Ascending aorta (tissue), 2 donors: Measurements from ENCODE around the gene ONECUT3. TPM values are rescaled to one million over a fixed set of nuclear protein-coding genes. Genes with fewer than 3 reads are reported as not detected.

ENCODE experiments used
- DNase-seq, 2 donors: peaks; one replicate each; pipeline ENCODE4 v3.0.0-alpha.2; 2019; ENCODE audit warnings: low spot score in 2 of 2
- H3K27ac ChIP-seq, 2 donors: fragments of 200-600 bp; sonication (generic); one replicate each; pipeline ENCODE4 v1.5.1; 2016 to 2017; ENCODE audit warnings: mild to moderate bottlenecking in 1 of 2
- H3K27me3 ChIP-seq: fragments of 200-600 bp; sonication (generic); one replicate; pipeline ENCODE4 v1.5.1; 2017
- H3K36me3 ChIP-seq, 2 donors: fragments of 200-600 bp; sonication (generic); one replicate each; pipeline ENCODE4 v1.5.1; 2016
- H3K4me1 ChIP-seq, 2 donors: fragments of 200-600 bp; sonication (generic); one replicate each; pipeline ENCODE4 v1.5.1; 2016 to 2017; ENCODE audit warnings: mild to moderate bottlenecking in 1 of 2
- H3K4me3 ChIP-seq, 2 donors: fragments of 200-600 bp; sonication (generic); one replicate each; pipeline ENCODE4 v1.5.1; 2016 to 2017; ENCODE audit warnings: mild to moderate bottlenecking in 1 of 2
- H3K9me3 ChIP-seq, 2 donors: fragments of 200-600 bp; sonication (generic); one replicate each; pipeline ENCODE4 v1.5.1; 2016
- CTCF ChIP-seq, 3 experiments: fragments of 200-600 bp in 2 of 3; fragments of 450-650 bp in 1 of 3; sonication (generic) in 2 of 3; IDR thresholded peaks; one replicate each; pipeline ENCODE4 v1.5.1; 2016 to 2019; ENCODE audit warnings: antibody characterized with exemption in 3 of 3, mild to moderate bottlenecking in 1 of 3, moderate library complexity in 1 of 3
- intact Hi-C: fragments of 100-400 bp; cut with DNase I; formaldehyde crosslinking; loops from one replicate; pipeline ENCODE4 v1.15.1; 2023
- total RNA-seq: library from RNA; depleted of rRNA; stranded (reverse); fragments of >200 nt; gene quantifications from one replicate; pipeline ENCODE4 v1.1.0, GENCODE V29; 2016

Gene ONECUT3
- total RNA-seq, 1 donor from 2014 or later, result not detected

GRCh38 chr19:1804858-1805257, 51.6 kb downstream of the ONECUT3 start:
- DNase-seq, result no peak
- H3K4me1 ChIP-seq, result no peaks in the 10 kb centered on the region
- no peaks in the 10 kb centered on the region for H3K9me3 ChIP-seq
- no peaks in the 10 kb centered on the region for H3K27me3 ChIP-seq
- H3K27ac ChIP-seq, result no peak overlapping the region
- H3K36me3 ChIP-seq, result no peaks in the 10 kb centered on the region
- no peak overlapping the region for H3K4me3 ChIP-seq
- no peak for TF ChIP-seq CTCF (IDR thresholded peaks at IDR 0.05)
- intact Hi-C loops, result no loop called here

- intact Hi-C loops, result no loop called here
These were observed 52.3 kb downstream of the ONECUT3 start for GRCh38 chr19:1805401-1806183.

GRCh38 chr19:1806184-1807029, 53.1 kb downstream of the ONECUT3 start:
- Histone ChIP-seq H3K4me3 (no peak overlapping the region), H3K27ac (no peak overlapping the region), H3K36me3 (no peaks in the 10 kb centered on the region), H3K4me1 (no peaks in the 10 kb centered on the region), H3K9me3 (no peaks in the 10 kb centered on the region), H3K27me3 (no peaks in the 10 kb centered on the region)
- no peak for TF ChIP-seq CTCF (IDR thresholded peaks at IDR 0.05)
- intact Hi-C loops, result no loop called here
- no peak for DNase-seq

More at GRCh38 chr19:1805401-1806183, 52.3 kb downstream of the ONECUT3 start:
- Histone ChIP-seq H3K27ac (no peak overlapping the region), H3K36me3 (no peaks in the 10 kb centered on the region), H3K9me3 (no peaks in the 10 kb centered on the region), H3K27me3 (no peaks in the 10 kb centered on the region), H3K4me1 (no peaks in the 10 kb centered on the region), H3K4me3 (no peak overlapping the region)
- DNase-seq, result no peak
- TF ChIP-seq CTCF (IDR thresholded peaks at IDR 0.05), result no peak

GRCh38 chr19:1807030-1807694, 53.9 kb downstream of the ONECUT3 start:
- Histone ChIP-seq H3K4me3 (no peak overlapping the region), H3K36me3 (no peaks in the 10 kb centered on the region), H3K9me3 (no peaks in the 10 kb centered on the region), H3K4me1 (peaks cover 4 to 7% of the 10 kb centered on the region in 2 donors), H3K27ac (no peak overlapping the region), H3K27me3 (no peaks in the 10 kb centered on the region)
- DNase-seq, result no peak
- intact Hi-C loops, result no loop called here
- TF ChIP-seq CTCF (IDR thresholded peaks at IDR 0.05), result no peak

- Histone ChIP-seq H3K27ac (no peak overlapping the region), H3K4me3 (no peak overlapping the region), H3K36me3 (no peaks in the 10 kb centered on the region), H3K27me3 (no peaks in the 10 kb centered on the region), H3K9me3 (no peaks in the 10 kb centered on the region), H3K4me1 (peaks cover 4 to 8% of the 10 kb centered on the region in 2 donors)
- TF ChIP-seq CTCF (IDR thresholded peaks at IDR 0.05), result no peak
- no peak for DNase-seq
- intact Hi-C loops, result no loop called here
These were observed 54.5 kb downstream of the ONECUT3 start for GRCh38 chr19:1807695-1808394.
